ENCODE data around the gene TMEM147.

The TMEM147 gene

GRCh38 chr19:35543280-35544109 is 1.9 kb upstream of the TMEM147 start:
- H3K4me3 ChIP-seq (replicated peaks; ENCODE audit: insufficient read depth, low read length) = no peak overlapping the region
- DNase-seq (ENCODE audit: low read depth in 1 of 2, low spot score in 1 of 2) = no peak
- no peak overlapping the region for H3K27ac ChIP-seq (replicated peaks)
- no peaks in the 10 kb centered on the region for H3K27me3 ChIP-seq (ENCODE audit: insufficient read depth, poor library complexity, severe bottlenecking)
- TF ChIP-seq POLR2AphosphoS5 (IDR thresholded peaks at IDR 0.05; ENCODE audit: low read depth) (no peak), REST (IDR thresholded peaks at IDR 0.05; ENCODE audit: insufficient replicate concordance, low read depth) (no peak), SPI1 (IDR thresholded peaks at IDR 0.05; ENCODE audit: borderline replicate concordance, low read depth) (no peak), CTCF (IDR thresholded peaks at IDR 0.05; ENCODE audit: insufficient read depth, low read length) (no peak), GABPA (IDR thresholded peaks at IDR 0.05; ENCODE audit: low read depth) (no peak)

GRCh38 chr19:35544110-35544802 is 1.2 kb upstream of the TMEM147 start:
- H3K27ac ChIP-seq (replicated peaks) = no peak overlapping the region; the same call in 1 of the 2 replicates
- TF ChIP-seq CTCF (IDR thresholded peaks at IDR 0.05; ENCODE audit: insufficient read depth, low read length) (no peak), REST (IDR thresholded peaks at IDR 0.05; ENCODE audit: insufficient replicate concordance, low read depth) (no peak), SPI1 (IDR thresholded peaks at IDR 0.05; ENCODE audit: borderline replicate concordance, low read depth) (no peak), POLR2AphosphoS5 (IDR thresholded peaks at IDR 0.05; ENCODE audit: low read depth) (no peak), GABPA (IDR thresholded peaks at IDR 0.05; ENCODE audit: low read depth) (no peak)
- DNase-seq (ENCODE audit: low read depth in 1 of 2, low spot score in 1 of 2) = no peak
- H3K27me3 ChIP-seq (ENCODE audit: insufficient read depth, poor library complexity, severe bottlenecking) = no peaks in the 10 kb centered on the region
- H3K4me3 ChIP-seq (replicated peaks; ENCODE audit: insufficient read depth, low read length) = peak overlapping the region; percentile 94

- peak; percentile 28 to 70 for DNase-seq (ENCODE audit: low read depth in 1 of 2, low spot score in 1 of 2)
- TF ChIP-seq CTCF (IDR thresholded peaks at IDR 0.05; ENCODE audit: insufficient read depth, low read length) = no peak
- no peak for TF ChIP-seq SPI1 (IDR thresholded peaks at IDR 0.05; ENCODE audit: borderline replicate concordance, low read depth)
- no peak for TF ChIP-seq POLR2AphosphoS5 (IDR thresholded peaks at IDR 0.05; ENCODE audit: low read depth)
- no peak for TF ChIP-seq REST (IDR thresholded peaks at IDR 0.05; ENCODE audit: insufficient replicate concordance, low read depth)
- no peak for TF ChIP-seq GABPA (IDR thresholded peaks at IDR 0.05; ENCODE audit: low read depth)
- H3K27ac ChIP-seq (replicated peaks) = peak overlapping the region; percentile 88
Measured at GRCh38 chr19:35545855-35546381, 492 bp downstream of the TMEM147 start.

More at GRCh38 chr19:35545855-35546381, 492 bp downstream of the TMEM147 start:
- Histone ChIP-seq H3K4me3 (replicated peaks; ENCODE audit: insufficient read depth, low read length) (peak overlapping the region; percentile 94), H3K27me3 (ENCODE audit: insufficient read depth, poor library complexity, severe bottlenecking) (no peaks in the 10 kb centered on the region)

Measured in HL-60 (cell line).